SK-N-SH (cell line): ENCODE measurements around the gene DCAF10.
"Not testable (repeated sequence)": the region's sequence is repeated elsewhere in the genome, so short reads cannot be mapped to it uniquely, and the experiment has no call there.

ENCODE experiments used
- CTCF ChIP-seq: fragments of 200-600 bp; sonication (generic); IDR thresholded peaks from 2 replicates; pipeline ENCODE4 v1.6.1; 2017; ENCODE audit warnings: antibody characterized with exemption, mild to moderate bottlenecking, moderate library complexity
- JUND ChIP-seq: IDR thresholded peaks from 2 replicates; pipeline ENCODE4 v1.4.0; 2012
- POLR2AphosphoS5 ChIP-seq: IDR thresholded peaks from 2 replicates; pipeline ENCODE4 v1.6.1; 2012; ENCODE audit warnings: low read depth, low read length
- YY1 ChIP-seq: IDR thresholded peaks from 2 replicates; pipeline ENCODE4 v1.4.0; 2012; ENCODE audit warnings: low read depth, mild to moderate bottlenecking
- TF ChIP-seq, protein P1 (sequence below): IDR thresholded peaks from 2 replicates; pipeline ENCODE4 v1.6.1; 2012; ENCODE audit warnings: mild to moderate bottlenecking, low read depth, low read length, moderate library complexity

- not testable (repeated sequence) for TF ChIP-seq CTCF, YY1, POLR2AphosphoS5, JUND
- TF ChIP-seq, protein P1, sequence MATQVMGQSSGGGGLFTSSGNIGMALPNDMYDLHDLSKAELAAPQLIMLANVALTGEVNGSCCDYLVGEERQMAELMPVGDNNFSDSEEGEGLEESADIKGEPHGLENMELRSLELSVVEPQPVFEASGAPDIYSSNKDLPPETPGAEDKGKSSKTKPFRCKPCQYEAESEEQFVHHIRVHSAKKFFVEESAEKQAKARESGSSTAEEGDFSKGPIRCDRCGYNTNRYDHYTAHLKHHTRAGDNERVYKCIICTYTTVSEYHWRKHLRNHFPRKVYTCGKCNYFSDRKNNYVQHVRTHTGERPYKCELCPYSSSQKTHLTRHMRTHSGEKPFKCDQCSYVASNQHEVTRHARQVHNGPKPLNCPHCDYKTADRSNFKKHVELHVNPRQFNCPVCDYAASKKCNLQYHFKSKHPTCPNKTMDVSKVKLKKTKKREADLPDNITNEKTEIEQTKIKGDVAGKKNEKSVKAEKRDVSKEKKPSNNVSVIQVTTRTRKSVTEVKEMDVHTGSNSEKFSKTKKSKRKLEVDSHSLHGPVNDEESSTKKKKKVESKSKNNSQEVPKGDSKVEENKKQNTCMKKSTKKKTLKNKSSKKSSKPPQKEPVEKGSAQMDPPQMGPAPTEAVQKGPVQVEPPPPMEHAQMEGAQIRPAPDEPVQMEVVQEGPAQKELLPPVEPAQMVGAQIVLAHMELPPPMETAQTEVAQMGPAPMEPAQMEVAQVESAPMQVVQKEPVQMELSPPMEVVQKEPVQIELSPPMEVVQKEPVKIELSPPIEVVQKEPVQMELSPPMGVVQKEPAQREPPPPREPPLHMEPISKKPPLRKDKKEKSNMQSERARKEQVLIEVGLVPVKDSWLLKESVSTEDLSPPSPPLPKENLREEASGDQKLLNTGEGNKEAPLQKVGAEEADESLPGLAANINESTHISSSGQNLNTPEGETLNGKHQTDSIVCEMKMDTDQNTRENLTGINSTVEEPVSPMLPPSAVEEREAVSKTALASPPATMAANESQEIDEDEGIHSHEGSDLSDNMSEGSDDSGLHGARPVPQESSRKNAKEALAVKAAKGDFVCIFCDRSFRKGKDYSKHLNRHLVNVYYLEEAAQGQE: not testable (repeated sequence)
Measured at GRCh38 chr9:37765263-37765662, 35.3 kb upstream of the DCAF10 start.
